HG03439 (cell line): ENCODE measurements around the gene PNPLA3.

ENCODE experiments used
- ATAC-seq: cut with Tn5 transposase; IDR thresholded peaks from one replicate; pipeline ENCODE4 v1.9.1; 2021; ENCODE audit warnings: mild to moderate bottlenecking, moderate library complexity; ENCODE audit not compliant: unreplicated experiment

The PNPLA3 gene

DNA sequence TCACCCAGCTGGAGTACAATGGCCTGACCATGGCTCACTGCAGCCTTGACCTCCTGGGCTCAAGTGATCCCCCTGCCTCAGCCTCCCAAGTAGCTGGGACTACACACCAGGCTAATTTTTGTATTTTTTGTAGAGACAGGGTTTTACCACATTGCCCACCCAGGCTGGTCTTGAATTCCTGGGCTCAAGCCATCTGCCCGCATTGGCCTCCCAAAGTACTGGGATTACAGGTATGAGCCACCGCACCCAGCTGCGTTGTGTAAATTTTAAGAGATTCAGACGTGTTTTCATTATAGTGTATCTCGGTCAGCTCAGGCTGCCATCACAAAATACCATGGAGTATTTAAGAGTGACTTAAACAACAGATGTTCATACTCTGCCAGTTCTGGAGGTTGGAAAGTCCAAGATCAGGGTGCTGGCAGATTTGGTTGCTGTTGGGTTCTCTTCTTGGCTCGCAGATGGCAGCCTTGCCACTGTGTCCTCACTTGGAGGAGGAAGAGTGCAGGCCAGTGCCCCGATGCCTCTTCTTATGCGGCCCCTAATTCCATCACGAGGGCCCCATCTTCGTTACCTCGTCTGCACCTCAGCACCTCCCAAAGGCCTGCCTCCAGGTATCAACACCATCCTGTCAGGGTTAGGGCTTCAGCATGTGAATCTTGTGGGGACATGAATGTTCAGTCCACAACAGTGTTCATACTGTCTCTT lies 67.9 kb downstream of the PNPLA3 start:
- no peak for ATAC-seq

DNA sequence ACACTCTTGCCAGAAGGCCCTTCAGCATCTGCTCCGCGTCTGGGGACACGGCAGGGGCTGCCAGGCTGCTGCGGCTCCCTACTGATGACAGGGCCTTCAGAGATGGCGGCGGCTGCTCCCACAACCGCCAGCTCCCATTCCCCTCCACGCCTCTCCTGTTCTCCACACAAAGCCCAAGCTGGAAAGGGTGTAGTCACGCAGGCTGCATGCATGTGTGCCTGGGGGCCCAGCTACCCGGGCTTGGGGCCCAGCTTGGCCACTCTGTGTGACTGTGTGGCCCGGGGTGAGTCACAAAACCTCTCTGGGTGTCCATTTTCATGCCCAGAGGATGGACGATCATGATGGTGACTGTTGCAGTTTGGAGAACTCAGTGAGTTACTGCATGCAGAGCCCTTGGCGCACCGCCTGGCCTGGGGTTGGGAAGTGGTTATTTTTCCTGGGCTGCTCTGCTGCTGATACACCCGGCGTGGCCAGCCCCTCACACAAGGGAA lies 68.8 kb downstream of the PNPLA3 start:
- ATAC-seq: no peak

DNA sequence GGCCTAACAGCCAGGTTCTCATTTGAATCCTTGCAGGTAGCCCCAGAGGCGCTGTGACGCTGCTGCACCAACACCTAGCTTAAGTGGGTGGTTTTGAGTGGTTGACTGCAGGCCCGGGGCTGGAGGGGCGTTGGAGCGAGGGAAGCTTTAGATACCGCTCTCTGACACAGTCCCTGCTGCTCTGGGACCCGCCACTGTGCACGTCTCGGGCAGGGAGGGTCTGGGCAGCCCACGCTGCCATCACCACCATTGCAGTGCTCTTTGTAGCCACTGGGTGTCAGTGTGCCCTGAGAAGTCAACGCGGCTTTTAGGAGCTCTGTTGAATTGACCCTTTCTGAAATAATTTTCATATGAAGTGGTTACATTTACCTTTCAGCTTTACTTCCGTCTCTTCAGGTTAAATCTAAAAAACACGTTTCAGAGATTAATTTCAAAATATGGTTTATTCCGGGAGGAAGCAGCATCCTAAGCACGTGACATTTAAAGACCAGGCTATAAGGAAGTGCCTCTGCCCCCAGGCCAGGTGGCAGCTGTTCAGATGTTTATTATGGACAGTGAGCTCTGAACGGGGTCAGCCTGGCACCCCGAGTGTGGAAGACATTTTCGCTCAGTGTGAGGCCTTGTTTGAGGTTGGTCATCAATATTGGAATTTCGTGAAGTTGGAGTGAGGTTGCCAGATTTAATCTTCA lies 69.6 kb downstream of the PNPLA3 start:
- no peak for ATAC-seq

DNA sequence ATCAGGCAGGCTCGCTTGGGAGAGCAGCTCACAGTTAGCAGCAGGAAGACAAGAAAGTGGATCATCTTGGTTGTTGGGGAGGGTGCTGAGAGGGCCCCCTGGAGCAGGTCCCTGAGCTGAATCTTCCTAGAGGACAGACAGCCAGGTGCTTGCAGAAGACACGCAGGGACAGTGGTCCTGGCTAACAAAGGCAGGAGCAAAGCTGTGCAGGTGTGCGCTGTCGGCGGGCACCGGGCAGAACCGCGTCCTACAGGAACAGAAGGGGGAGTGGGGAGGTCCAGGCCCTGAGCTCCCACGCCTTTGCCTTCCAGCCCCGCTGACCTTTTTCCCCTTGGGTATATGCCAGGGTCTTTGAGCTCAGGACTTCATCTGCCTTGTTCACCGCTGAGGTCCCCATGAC lies 70.4 kb downstream of the PNPLA3 start:
- no peak for ATAC-seq

DNA sequence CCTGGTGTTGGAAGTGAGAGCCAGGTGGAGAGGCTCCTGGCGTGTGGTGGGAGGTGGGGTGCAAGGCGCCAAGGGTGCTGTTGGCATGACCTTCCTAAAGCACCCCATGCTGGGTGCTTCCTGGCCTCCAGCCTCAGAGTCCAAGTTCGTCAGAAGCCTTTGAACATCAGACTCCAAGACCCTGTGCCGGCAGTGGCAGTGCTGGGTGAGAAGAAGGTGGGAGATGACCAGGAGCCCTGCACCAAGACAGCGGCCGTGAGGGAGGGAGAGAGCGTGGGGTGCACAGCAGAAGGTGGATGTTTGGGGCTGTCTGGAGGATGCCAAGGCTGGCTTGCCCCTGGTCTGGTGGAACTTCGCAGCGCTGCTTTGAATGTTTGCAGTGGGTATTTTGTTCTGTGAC lies 70.8 kb downstream of the PNPLA3 start:
- no peak for ATAC-seq

DNA sequence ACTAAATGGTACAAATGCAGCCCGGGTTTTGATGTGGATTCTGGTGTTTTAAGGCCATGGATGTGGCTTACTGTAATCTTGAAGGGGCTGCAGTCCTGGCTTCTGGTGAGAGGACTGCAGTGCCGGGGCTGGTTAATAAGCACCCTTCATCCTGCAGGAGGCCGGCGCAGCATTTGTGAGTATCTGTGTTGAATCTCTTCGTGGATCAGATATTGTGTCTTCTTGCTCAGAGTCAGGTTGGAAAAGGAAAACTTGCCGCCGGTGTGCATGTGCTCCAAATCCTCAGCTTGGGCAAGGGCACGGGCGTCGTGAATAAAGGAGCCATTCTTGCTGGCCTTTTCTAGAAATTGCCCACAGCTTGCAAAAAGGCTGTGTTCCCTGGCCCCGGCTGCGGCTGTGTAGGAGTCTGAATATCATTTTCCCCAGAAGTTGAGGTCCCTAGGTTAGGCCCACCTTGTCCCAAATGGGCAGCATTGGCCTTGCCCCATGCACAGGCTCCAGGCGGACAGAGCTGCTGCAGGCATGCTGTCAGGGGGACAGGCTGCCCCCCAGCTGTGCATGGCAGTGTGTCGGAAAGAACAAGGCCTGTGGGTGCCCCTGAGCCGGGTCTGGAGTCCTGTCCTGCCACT lies 71.6 kb downstream of the PNPLA3 start:
- ATAC-seq: no peak

DNA sequence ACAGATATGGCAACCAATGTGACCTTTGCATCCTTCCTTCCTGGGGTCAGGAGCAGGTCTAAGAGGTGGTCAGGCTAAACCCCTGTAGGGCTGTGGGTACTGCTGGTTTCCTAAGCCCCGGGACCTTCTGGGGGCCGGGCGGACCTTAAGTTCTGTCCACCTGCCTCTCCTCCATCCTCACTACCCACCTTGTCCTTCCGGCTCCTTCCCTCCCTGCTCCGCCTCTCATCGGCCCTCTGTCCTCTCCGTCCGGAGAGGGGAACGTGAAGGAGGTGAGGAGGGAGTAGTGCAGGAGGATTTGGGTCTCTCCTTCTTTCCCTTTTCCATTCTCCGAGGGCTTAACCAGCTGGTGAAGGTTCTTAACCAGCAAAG lies 72.2 kb downstream of the PNPLA3 start:
- ATAC-seq: no peak

DNA sequence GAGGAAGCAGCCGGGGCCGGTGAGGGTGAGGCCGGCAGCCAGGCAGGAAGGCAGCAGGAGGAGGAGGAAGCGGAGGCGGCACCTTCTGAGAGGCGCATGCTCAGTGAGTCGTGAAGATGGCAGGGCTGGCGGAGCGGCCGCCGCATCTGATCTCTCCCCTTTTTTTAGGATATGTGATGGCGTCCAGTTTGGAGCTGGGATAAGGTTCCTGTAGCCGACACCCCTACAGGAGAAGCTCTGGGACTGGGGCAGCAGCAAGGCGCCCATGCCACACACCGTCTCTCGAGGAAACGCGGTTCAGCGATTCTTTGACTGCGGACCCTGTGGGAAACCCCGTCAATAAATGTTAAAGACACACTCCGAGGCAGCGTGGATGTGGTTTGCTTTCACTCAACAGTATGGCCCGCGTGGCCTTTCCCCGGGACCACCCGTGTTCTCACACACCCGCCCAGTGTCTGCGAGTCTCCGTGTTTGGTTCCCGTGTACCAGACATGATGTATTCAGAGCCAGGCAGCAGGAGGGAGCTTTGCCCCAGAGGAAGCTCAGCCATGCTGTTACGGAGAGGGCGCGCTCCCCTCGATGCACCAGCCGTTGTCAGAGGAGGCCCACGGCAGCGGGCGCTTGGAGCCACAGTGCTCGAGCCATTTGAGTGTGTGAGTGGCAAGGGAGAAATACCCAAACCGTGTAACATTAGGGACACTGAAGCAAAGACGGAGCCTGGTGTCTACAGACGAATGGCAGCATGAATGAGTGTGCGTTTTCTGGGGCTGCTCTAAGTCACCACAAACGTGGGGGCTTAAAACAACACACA lies 72.8 kb downstream of the PNPLA3 start:
- ATAC-seq: peak; percentile 63

DNA sequence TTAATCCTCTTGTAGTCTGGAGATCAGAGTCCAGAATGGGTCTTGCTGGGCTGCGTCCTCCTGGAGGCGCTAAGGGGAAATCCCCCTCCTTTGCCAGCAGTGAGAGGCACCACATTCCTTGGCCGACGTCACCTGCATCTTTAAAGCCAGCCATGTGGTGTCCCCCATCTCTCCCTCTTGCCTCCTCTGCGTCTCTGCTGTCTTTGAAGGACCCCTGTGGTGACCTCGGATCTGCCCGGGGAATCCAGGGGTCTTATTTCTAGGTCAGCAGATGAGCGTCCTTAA lies 73.3 kb downstream of the PNPLA3 start:
- no peak for ATAC-seq
